T47D (cell line): ENCODE results near the gene FGF2.
A peak's percentile ranks its signal among the peaks of the same experiment; 100 is the strongest.
"Not testable (repeated sequence)": the region's sequence is repeated elsewhere in the genome, so short reads cannot be mapped to it uniquely, and the experiment has no call there.

ENCODE experiments used
- DNase-seq, 2 experiments: peaks; one replicate each; pipeline versions ENCODE4 v3.0.0 to v3.0.0-alpha.2; 2011 to 2012; ENCODE audit warnings: low read depth in 1 of 2, low spot score in 1 of 2
- JUND ChIP-seq: IDR thresholded peaks from 2 replicates; pipeline ENCODE4 v1.6.1; 2012; ENCODE audit warnings: low read depth
- in situ Hi-C: cut with HindIII; loops from 2 replicates; pipeline ENCODE4 v1.10.0; 2016; ENCODE audit warnings: low sequenced_read_pairs, low pct_unique_long_range_greater_than_20kb

FGF2 gene

GRCh38 chr4:122796801-122797404, 29.7 kb upstream of the FGF2 start:
- DNase-seq, result no peak
- in situ Hi-C loops, result no loop called here
- TF ChIP-seq JUND, result no peak

DNA sequence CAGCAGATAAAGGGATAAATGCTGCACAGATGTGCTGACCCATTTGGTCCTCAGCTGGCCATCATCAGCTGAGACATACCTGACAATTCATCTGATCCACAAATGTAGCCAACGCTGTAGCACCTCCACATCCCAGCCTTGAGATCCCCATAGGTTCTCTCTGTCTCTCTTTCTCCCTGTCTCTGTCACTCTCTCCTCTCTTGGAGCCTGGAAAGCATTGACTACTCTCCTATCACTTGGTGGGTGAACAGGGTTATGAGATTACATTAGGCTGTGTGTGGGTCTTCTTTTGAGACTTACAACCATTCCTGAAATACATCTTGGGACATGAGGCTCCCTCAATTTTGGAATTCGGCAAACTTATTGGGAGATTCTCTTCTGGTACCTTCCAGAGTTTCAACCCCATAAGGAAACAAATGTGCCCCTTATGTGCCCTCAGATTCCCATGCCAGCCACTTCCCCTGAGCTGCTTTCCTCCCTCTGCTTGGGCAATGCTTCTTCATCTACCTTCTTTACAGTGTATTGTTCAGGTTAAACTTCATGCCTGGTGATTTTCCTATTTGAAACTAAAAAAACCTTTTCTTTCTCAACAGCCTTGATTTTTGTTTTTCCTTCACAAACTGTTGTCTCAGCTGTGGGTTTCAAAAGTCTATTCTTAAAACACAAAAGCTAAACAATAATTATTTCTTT, 29.1 kb upstream of the FGF2 start:
- in situ Hi-C loops, result no loop called here
- no peak for DNase-seq
- TF ChIP-seq JUND, result no peak

DNA sequence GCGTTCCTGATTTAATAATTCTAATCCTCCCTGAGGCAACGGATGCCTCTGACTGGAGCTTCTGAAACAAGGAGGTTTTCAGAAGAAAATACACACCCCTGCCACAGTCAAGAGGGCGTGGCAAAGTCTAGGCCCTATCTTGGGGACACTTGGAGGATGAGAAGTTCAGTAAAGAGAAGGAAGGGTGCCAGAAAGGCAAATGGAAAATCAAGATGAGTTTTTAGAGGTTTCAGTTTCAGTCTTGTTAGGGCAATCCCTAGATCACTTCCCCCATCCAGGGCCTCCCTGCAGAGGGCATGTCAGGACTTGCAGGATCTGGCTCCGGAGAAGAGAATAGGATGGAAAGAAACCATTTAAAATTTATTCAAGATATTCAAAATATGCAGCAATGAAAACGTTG, 28.5 kb upstream of the FGF2 start:
- DNase-seq, result peak in 1 of 2 experiments; percentile 47
- in situ Hi-C loops, result no loop called here
- TF ChIP-seq JUND, result no peak

DNA sequence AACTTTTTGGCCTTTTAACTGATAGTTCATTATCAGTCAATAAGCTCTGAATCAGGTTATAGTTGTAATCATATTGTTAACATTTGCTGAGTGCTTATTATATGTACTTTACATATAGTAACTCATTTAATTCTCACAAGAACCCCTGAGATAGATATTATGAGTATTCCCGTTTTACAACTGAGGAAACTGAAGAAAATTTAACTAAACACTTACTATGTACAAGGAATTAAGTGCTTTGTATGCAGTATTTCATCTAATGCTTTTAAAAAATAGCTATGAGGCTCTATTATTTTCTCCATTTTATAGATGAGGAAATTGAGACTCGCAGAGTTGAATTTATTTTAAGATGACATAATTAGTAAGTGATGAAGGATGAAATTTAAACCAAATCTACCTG, 27.7 kb upstream of the FGF2 start:
- in situ Hi-C loops, result no loop called here
- no peak for TF ChIP-seq JUND
- no peak for DNase-seq

- DNase-seq, result no peak
- in situ Hi-C loops, result no loop called here
- TF ChIP-seq JUND, result no peak
Observed at GRCh38 chr4:122803788-122804208, 22.8 kb upstream of the FGF2 start.

GRCh38 chr4:122806981-122807679, 19.5 kb upstream of the FGF2 start:
- no peak for DNase-seq
- no peak for TF ChIP-seq JUND
- in situ Hi-C loops, result no loop called here

GRCh38 chr4:122810669-122811068, 16.0 kb upstream of the FGF2 start:
- TF ChIP-seq JUND, result no peak
- in situ Hi-C loops, result no loop called here
- no peak for DNase-seq

GRCh38 chr4:122811781-122812180, 14.8 kb upstream of the FGF2 start:
- in situ Hi-C loops, DNase-seq: not testable (repeated sequence)

GRCh38 chr4:122812823-122813222, 13.8 kb upstream of the FGF2 start:
- in situ Hi-C loops, DNase-seq: not testable (repeated sequence)

- no peak for DNase-seq
- in situ Hi-C loops, result no loop called here
- TF ChIP-seq JUND, result no peak
Observed at GRCh38 chr4:122814426-122814825, 12.2 kb upstream of the FGF2 start.

- DNase-seq, result no peak
- no peak for TF ChIP-seq JUND
- in situ Hi-C loops, result no loop called here
Observed at GRCh38 chr4:122815248-122815647, 11.4 kb upstream of the FGF2 start.

DNA sequence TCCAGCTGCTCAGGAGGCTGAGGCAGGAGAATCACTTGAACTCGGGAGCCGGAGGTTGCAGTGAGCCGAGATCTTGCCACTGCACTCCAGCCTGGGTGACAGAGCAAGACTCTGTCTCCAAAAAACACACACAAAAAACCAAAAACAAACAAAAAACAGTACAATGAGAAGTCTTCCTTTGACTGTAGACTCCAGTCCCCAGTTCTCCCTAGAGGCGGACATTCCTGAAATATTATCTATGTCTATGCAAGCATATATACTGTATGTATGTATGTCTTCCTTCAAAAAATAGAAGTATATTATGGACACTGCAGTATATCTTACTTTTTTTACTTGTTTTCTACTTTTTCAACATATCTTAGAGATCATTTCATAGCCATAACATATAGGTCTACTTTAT, 10.2 kb upstream of the FGF2 start:
- TF ChIP-seq JUND, result no peak
- in situ Hi-C loops, result no loop called here
- DNase-seq, result peak in 1 of 2 experiments; percentile 13

DNA sequence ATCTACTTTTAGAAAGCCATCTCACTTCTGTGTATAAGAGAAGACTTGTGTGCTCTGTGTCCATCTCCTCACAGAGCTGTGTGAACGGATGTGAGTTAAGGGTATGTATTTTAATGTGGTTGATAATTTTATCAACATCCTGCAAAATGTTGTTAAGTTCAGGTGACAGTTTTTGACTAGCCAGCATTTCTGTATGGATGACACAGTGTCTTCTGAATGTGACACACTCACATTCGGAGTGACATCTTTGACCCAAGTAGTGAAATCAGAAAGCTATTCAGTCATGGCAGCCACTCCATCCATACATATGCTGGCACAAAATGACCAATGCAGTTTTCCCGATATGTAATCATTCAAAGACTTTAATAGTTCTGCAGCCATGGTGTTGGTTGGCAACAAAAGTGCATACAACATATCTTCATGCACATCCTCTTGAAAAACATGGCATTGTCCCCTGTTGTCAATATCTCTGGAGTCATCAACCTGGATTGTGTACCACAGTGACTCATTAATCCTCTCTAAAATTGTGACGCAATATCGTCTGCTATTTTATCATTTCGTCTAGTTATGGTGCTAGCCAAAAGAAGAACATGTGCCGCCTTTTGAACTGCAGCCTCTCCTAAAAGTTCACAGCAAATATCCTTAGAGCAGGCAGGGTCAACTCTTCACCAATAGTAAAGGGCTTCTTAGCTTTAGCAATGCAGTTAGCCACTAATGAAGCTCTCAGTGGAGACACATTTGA, 6.8 kb upstream of the FGF2 start:
- no peak for DNase-seq
- in situ Hi-C loops, result no loop called here
- TF ChIP-seq JUND, result no peak
